Measurements from ENCODE around the gene PDCD5. TPM values are rescaled to one million over a fixed set of nuclear protein-coding genes. Genes with fewer than 3 reads are reported as not detected.
"Not testable (repeated sequence)": the region's sequence is repeated elsewhere in the genome, so short reads cannot be mapped to it uniquely, and the experiment has no call there.

The PDCD5 gene
- total RNA-seq, 4 donors from 2014 or later = 75.2 to 118 (median 97.3) TPM

GRCh38 chr19:32566246-32566830 lies 14.7 kb upstream of the PDCD5 start:
- TF ChIP-seq, protein P1, sequence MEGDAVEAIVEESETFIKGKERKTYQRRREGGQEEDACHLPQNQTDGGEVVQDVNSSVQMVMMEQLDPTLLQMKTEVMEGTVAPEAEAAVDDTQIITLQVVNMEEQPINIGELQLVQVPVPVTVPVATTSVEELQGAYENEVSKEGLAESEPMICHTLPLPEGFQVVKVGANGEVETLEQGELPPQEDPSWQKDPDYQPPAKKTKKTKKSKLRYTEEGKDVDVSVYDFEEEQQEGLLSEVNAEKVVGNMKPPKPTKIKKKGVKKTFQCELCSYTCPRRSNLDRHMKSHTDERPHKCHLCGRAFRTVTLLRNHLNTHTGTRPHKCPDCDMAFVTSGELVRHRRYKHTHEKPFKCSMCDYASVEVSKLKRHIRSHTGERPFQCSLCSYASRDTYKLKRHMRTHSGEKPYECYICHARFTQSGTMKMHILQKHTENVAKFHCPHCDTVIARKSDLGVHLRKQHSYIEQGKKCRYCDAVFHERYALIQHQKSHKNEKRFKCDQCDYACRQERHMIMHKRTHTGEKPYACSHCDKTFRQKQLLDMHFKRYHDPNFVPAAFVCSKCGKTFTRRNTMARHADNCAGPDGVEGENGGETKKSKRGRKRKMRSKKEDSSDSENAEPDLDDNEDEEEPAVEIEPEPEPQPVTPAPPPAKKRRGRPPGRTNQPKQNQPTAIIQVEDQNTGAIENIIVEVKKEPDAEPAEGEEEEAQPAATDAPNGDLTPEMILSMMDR (IDR thresholded peaks at IDR 0.05) = no peak
- no peak for ATAC-seq (ENCODE audit: low FRiP score)
- no peak for DNase-seq (ENCODE audit: low spot score)

GRCh38 chr19:32567486-32567885 lies 13.5 kb upstream of the PDCD5 start:
- DNase-seq (ENCODE audit: low spot score) (no peak), ATAC-seq (ENCODE audit: low FRiP score) (no peak)
- TF ChIP-seq, protein P1 (IDR thresholded peaks at IDR 0.05) = no peak

- no peak for DNase-seq (ENCODE audit: low spot score)
- TF ChIP-seq, protein P1 (IDR thresholded peaks at IDR 0.05) = no peak
- ATAC-seq (ENCODE audit: low FRiP score) = no peak
Measured at GRCh38 chr19:32570081-32570785, 10.8 kb upstream of the PDCD5 start.

GRCh38 chr19:32571471-32572075 lies 9.4 kb upstream of the PDCD5 start:
- not testable (repeated sequence) for ATAC-seq (ENCODE audit: low FRiP score); DNase-seq (ENCODE audit: low spot score)

DNA sequence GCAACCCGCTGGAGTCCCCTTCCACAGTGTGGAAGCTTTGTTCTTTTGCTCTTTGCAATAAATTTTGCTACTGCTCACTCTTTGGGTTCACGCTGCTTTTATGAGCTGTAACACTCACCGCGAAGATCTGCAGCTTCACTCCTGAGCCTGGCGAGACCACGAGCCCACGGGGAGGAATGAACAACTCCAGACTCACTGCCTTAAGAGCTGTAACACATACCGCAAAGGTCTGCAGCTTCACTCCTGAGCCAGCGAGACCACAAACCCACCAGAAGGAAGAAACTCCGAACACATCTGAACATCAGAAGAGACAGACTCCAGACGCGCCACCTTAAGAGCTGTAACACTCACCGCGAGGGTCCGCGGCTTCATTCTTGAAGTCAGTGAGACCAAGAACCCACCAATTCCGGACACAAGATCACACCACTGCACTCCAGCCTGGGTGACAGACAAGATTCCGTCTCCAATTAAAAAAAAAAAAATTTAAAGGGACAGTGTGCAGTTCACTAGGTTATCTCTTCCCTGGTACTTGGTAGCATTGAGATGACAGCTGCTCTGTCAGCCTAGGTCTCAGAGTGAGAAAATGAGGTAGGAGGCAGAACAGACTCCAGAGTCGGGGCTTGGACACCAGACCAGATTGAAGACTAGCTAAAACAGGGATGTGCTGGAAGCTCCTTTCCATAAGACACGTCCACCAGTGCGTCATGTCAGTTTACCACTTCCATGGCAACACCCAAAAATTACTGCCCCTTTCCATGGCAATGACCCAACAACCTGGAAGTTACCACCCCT lies 8.1 kb upstream of the PDCD5 start:
- ATAC-seq (ENCODE audit: low FRiP score); DNase-seq (ENCODE audit: low spot score): not testable (repeated sequence)

DNA sequence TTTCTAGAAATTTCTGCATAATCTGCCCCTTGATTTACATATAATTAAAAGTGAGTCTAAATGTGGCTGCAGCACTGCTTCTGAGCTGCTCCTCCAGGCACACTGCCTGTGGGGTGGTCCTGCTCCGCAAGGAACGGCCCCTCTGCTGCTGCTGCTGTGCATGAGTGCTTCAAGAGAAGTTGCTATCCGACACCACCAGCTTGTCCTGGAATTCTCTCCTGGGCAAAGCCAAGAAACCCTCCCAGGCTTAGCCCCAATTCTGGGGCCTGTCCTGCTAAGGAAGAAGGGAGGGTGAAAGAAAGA lies 7.5 kb upstream of the PDCD5 start:
- ATAC-seq (ENCODE audit: low FRiP score) = no peak
- no peak for DNase-seq (ENCODE audit: low spot score)
- TF ChIP-seq, protein P1 (IDR thresholded peaks at IDR 0.05) = no peak

DNA sequence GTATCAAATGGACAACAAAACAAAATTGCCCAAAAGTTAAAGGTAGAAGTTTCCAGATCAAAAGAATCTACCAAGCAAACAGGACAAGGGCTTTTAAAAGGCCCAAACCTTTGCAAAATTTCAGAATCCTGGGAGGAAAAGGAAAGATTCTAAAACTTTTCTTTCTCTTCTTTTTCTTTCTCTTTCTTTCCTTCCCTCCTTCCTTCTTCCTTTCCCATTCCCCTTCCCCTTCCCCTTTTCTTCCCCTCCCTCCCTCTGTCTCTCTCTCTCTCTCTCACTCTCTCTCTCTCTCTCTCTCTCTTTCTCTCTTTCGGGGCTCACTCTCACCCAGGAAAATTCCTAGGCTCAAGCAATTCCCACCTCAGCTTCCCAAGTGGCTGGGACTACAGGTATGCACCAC lies 4.2 kb upstream of the PDCD5 start:
- no peak for ATAC-seq (ENCODE audit: low FRiP score)
- TF ChIP-seq, protein P1 (IDR thresholded peaks at IDR 0.05) = no peak
- no peak for DNase-seq (ENCODE audit: low spot score)

All from omental fat pad (tissue), 4 donors.